OCI-LY1 (cell line): Measurements from ENCODE around the gene COPS2.

ENCODE experiments used
- H2AFZ ChIP-seq: fragments of 200-600 bp; sonication (generic), shearing (Covaris generic); 2 replicates; pipeline ENCODE4 v1.6.0; 2014; ENCODE audit warnings: antibody characterized with exemption, mild to moderate bottlenecking, low read length
- H3F3A ChIP-seq: fragments of 200-600 bp; sonication (generic), shearing (Covaris generic); 2 replicates; pipeline ENCODE4 v1.6.0; 2014; ENCODE audit warnings: mild to moderate bottlenecking, antibody characterized with exemption, low read length, moderate library complexity; ENCODE audit not compliant: insufficient read depth
- H3K27ac ChIP-seq: fragments of 200-600 bp; sonication (generic); 2 replicates; pipeline ENCODE4 v1.5.1; 2014; ENCODE audit warnings: low read length, mixed run types, mild to moderate bottlenecking, low read depth; ENCODE audit not compliant: poor library complexity, severe bottlenecking
- H3K27me3 ChIP-seq: fragments of 200-600 bp; sonication (generic); 2 replicates; pipeline ENCODE4 v1.6.0; 2014; ENCODE audit warnings: antibody characterized with exemption, mild to moderate bottlenecking, low read length, moderate library complexity; ENCODE audit not compliant: insufficient read depth
- H3K36me3 ChIP-seq: fragments of 200-600 bp; sonication (generic); 2 replicates; pipeline ENCODE4 v1.6.1; 2014; ENCODE audit warnings: mild to moderate bottlenecking, antibody characterized with exemption, low read length, moderate library complexity, mixed read lengths; ENCODE audit not compliant: insufficient read depth
- H3K4me1 ChIP-seq: fragments of 200-600 bp; sonication (generic); 2 replicates; pipeline ENCODE4 v1.5.1; 2014; ENCODE audit warnings: mild to moderate bottlenecking, low read length, moderate library complexity; ENCODE audit not compliant: insufficient read depth, severe bottlenecking
- H3K4me2 ChIP-seq: fragments of 200-600 bp; sonication (generic), shearing (Covaris generic); 2 replicates; pipeline ENCODE4 v1.6.1; 2014; ENCODE audit warnings: low read length
- H3K4me3 ChIP-seq: fragments of 200-600 bp; sonication (generic); 2 replicates; pipeline ENCODE4 v1.5.1; 2014; ENCODE audit warnings: low read length, low read depth, mild to moderate bottlenecking, mixed read lengths; ENCODE audit not compliant: poor library complexity, severe bottlenecking
- H3K79me2 ChIP-seq: fragments of 200-600 bp; shearing (Covaris generic); 2 replicates; pipeline ENCODE4 v1.6.1; 2016; ENCODE audit warnings: mixed run types, low read length, mixed read lengths; ENCODE audit not compliant: insufficient read depth
- H3K9ac ChIP-seq: fragments of 200-600 bp; sonication (generic), shearing (Covaris generic); 2 replicates; pipeline ENCODE4 v1.6.1; 2014; ENCODE audit warnings: mild to moderate bottlenecking, low read length, mixed read lengths
- H3K9me2 ChIP-seq: fragments of 200-600 bp; sonication (generic), shearing (Covaris generic); 2 replicates; pipeline ENCODE4 v1.6.1; 2014; ENCODE audit warnings: low read depth, mild to moderate bottlenecking, low read length, mixed read lengths
- H3K9me3 ChIP-seq: fragments of 200-600 bp; shearing (Covaris generic); 2 replicates; pipeline ENCODE4 v1.6.1; 2014; ENCODE audit warnings: low read length, mixed read lengths
- H4K20me1 ChIP-seq: fragments of 200-600 bp; sonication (generic), shearing (Covaris generic); 2 replicates; pipeline ENCODE4 v1.6.0; 2016; ENCODE audit warnings: mild to moderate bottlenecking, low read length; ENCODE audit not compliant: insufficient read depth
- EZH2 ChIP-seq: fragments of 200-600 bp; sonication (generic), shearing (Covaris generic); IDR thresholded peaks from 2 replicates; pipeline ENCODE4 v1.8.0; 2017; ENCODE audit warnings: borderline replicate concordance, mixed run types, mild to moderate bottlenecking, antibody characterized with exemption, low read length, moderate library complexity, mixed read lengths
- TF ChIP-seq, protein P1 (sequence below): fragments of 200-600 bp; sonication (generic), shearing (Covaris generic); IDR thresholded peaks from 2 replicates; pipeline ENCODE4 v1.5.1; 2017; ENCODE audit warnings: mild to moderate bottlenecking, antibody characterized with exemption, low read length, moderate library complexity, mixed read lengths

COPS2 gene

DNA sequence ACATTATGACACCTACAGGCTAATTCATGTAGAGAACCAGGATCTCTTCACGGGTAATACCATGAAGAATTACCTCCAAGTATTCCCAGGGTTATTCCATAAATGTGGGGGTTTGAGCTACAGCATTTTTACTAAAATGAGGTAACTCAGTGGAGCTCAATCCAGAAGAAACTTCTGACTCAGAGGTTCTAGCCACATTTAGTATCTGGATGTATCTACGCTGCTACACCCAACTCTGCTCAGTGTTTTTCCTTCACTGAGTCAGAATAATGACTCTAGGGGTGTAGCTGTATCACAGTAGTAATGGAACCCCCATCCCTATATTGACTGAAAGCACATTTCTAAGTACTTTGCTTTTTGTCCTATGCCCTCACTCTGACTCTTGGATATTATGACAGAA, 52.4 kb downstream of the COPS2 start:
- no peak overlapping the region for H3K4me2 ChIP-seq
- no peaks in the 10 kb centered on the region for H3K4me1 ChIP-seq
- no peaks in the 10 kb centered on the region for H4K20me1 ChIP-seq
- H3K9me2 ChIP-seq = no peaks in the 10 kb centered on the region
- TF ChIP-seq, protein P1, sequence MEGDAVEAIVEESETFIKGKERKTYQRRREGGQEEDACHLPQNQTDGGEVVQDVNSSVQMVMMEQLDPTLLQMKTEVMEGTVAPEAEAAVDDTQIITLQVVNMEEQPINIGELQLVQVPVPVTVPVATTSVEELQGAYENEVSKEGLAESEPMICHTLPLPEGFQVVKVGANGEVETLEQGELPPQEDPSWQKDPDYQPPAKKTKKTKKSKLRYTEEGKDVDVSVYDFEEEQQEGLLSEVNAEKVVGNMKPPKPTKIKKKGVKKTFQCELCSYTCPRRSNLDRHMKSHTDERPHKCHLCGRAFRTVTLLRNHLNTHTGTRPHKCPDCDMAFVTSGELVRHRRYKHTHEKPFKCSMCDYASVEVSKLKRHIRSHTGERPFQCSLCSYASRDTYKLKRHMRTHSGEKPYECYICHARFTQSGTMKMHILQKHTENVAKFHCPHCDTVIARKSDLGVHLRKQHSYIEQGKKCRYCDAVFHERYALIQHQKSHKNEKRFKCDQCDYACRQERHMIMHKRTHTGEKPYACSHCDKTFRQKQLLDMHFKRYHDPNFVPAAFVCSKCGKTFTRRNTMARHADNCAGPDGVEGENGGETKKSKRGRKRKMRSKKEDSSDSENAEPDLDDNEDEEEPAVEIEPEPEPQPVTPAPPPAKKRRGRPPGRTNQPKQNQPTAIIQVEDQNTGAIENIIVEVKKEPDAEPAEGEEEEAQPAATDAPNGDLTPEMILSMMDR = no peak
- no peak for TF ChIP-seq EZH2
- no peaks in the 10 kb centered on the region for H3K9me3 ChIP-seq
- no peak overlapping the region for H3K9ac ChIP-seq
- H3K4me3 ChIP-seq = no peak overlapping the region
- H3K27ac ChIP-seq = no peak overlapping the region
- peaks cover 58% of the 10 kb centered on the region for H3K36me3 ChIP-seq
- no peaks in the 10 kb centered on the region for H3F3A ChIP-seq
- H3K27me3 ChIP-seq = no peaks in the 10 kb centered on the region
- H3K79me2 ChIP-seq = no peaks in the 10 kb centered on the region
- no peak overlapping the region for H2AFZ ChIP-seq

DNA sequence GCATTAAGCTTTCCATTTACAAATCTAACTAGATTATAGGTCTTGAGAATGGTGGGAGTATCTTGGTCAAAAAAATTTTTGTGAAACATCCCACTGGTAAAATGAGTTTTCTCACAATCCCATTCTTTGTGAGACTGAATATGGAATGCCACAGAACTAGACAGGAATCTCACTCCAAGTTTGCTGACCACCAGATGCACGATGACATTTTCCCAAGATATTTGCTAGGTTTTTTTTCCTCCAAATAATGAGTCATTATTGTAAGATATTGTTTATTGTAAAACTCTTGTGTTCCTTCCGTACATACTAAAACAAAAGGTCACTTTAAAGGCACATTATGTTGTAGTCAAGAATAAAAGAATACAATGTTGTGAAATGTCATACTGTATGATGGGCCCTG, 53.9 kb downstream of the COPS2 start:
- Histone ChIP-seq H3K9ac (no peak overlapping the region), H3K9me3 (no peaks in the 10 kb centered on the region), H2AFZ (no peak overlapping the region), H3K27me3 (no peaks in the 10 kb centered on the region), H3F3A (no peaks in the 10 kb centered on the region), H3K4me1 (no peaks in the 10 kb centered on the region), H3K4me2 (no peak overlapping the region), H3K9me2 (no peaks in the 10 kb centered on the region), H4K20me1 (no peaks in the 10 kb centered on the region), H3K27ac (no peak overlapping the region), H3K79me2 (no peaks in the 10 kb centered on the region), H3K4me3 (no peak overlapping the region), H3K36me3 (peaks cover 51% of the 10 kb centered on the region)
- TF ChIP-seq, protein P1 = no peak
- no peak for TF ChIP-seq EZH2

DNA sequence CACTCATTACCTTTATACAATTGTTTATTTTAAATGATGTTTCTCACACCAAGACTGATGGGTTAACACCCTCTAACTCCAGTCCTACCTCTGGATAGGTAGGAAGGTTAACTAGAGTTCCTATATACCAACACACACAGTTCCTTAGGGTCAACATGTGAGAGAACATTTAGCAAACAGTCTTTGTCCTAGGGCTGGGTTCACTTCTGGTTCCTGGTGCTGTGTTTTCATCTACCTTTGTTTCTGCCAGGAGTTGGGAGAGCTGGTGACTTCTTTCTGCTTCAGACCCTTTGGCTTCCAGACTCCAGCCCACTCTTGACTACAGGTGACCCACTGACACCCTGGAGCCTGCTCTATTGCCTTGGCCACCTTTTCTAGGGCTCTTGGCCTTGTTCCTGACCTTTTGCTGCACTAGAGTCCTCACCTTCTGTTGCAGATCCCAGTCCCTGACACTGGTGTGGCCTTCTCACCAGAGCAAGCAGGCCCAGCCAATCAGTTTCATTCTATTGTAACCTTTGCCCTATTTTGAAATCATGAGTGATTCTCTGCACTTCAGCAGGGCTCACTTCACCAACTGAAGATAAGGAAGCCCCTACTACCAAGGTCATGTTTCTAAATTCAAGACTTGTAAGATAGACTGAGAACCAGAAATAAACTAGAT, 59.2 kb downstream of the COPS2 start:
- Histone ChIP-seq H3K9ac (no peak overlapping the region), H3K9me2 (no peaks in the 10 kb centered on the region), H3K9me3 (no peaks in the 10 kb centered on the region), H3F3A (no peaks in the 10 kb centered on the region), H3K4me2 (no peak overlapping the region), H3K4me1 (no peaks in the 10 kb centered on the region), H4K20me1 (no peaks in the 10 kb centered on the region), H3K4me3 (no peak overlapping the region), H3K36me3 (peaks cover 13% of the 10 kb centered on the region), H3K27ac (no peak overlapping the region), H3K27me3 (no peaks in the 10 kb centered on the region), H3K79me2 (no peaks in the 10 kb centered on the region), H2AFZ (no peak overlapping the region)
- TF ChIP-seq EZH2 = no peak
- TF ChIP-seq, protein P1 = no peak
